Activated CD8-positive, alpha-beta memory T cell treated with anti-CD3 and anti-CD28 coated beads, Interleukin-2, amount 50 U/mL, for 24 hours (primary cell): ENCODE measurements around the gene CCDC73.

Experiments
- DNase-seq: peaks from one replicate; pipeline ENCODE4 v3.0.0-alpha.2; 2020; ENCODE audit errors: extremely low read depth

The CCDC73 gene

DNA sequence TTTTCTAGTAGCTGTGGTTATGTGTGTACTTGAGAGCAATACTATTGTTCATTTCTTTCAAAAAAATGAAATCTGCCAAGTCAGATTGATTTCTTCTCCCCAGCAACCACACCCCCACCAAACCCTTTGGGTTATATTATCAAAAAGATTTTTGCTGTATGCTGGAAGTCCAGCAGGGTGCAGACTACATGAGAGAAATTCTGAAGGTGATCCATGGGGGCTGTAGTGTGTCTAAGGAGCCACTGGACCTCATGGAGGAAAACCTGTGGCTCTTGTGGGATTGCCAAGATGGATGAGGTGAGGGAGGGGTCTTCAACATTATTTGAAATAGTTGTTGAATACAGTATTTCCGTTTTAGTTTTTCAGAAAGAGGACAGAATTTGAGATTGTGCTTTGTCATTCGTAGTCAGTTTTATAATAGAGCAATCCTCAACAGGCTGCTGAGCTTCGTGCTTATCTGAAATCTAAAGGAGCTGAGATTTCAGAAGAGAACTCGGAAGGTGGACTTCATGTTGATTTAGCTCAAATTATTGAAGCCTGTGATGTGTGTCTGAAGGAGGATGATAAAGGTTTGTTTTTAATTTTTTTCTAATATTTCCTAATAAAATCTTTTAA, 207.8 kb downstream of the CCDC73 start:
- DNase-seq, result no peak

DNA sequence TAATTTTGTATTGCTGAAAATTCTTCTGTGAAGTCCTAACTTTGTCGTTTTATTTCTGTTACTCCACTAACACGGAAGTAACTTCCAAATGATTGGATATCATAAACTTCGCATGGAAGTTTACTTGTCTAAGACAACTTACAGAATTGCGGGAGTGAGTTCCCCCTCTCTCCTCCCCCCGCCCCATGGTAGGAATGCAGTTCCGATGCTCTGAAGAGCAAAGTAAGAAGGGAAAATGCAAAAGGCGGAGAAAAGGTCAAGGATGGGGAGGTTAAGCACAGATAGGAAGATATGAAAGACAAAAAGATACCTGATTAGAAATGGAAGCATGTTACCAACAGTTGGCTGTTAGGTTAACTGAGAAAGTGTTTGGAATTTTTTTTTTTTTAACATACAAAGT, 209.5 kb downstream of the CCDC73 start:
- no peak for DNase-seq

DNA sequence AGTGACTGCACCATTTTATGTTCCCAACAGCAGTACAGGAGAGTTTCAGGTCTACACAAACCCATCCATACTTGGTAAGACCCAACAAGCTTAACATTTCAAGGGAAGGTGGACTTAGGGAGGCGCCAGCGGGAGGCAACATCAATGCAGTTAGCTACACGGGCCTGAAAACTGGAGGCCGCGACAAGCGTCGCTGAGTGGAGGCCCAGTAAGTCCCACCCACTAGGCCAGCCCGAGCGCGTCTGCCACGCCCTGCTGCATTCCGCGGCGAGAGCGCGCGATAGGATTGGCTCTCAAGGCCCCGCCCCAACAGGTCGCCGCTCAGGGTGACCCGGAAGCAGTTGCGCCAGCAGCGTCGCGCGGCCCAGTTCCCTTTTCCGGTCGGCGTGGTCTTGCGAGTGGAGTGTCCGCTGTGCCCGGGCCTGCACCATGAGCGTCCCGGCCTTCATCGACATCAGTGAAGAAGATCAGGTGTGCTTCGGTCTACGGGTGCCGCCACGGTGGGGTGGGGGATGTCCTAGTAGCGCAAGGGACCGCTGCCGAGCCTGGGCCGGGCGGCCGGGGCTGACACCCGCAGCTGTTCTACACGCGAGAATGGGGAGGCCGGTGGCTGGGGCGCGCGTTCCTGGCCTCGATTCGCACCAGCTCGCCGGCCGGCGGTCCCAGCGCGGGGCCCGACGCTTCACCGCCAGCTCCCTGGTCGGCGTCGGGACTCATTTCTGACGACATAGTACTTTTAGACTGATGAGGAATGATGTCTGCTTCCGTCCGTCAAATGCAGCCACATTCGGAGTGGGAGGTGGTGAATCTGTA, 210.8 kb downstream of the CCDC73 start, which contains the start of gene EIF3M:
Gene EIF3M (plus strand): TSS at position 373 of the 813 bp plus-strand sequence. CDS start 57 bp downstream, at position 430.
- peak; percentile 90 for DNase-seq

DNA sequence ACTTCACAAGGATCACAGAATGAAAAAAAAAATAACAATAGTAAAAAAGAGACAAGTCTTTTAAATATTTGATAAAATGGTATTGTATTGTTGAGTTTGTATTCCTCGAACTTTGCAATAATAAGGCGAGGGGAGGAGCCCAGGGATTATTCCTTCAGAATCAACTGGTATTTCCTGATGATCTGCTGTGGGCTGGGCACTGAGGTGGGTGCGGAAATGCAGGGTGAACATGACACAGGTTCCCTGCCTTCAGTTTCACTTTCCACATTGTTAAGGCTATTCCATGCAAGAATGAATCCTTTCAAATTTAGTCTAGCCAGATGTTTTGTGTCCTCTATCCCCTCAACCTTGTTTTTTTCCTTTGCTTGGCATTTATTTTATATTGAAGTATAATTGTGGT, 212.9 kb downstream of the CCDC73 start:
- DNase-seq, result no peak

DNA sequence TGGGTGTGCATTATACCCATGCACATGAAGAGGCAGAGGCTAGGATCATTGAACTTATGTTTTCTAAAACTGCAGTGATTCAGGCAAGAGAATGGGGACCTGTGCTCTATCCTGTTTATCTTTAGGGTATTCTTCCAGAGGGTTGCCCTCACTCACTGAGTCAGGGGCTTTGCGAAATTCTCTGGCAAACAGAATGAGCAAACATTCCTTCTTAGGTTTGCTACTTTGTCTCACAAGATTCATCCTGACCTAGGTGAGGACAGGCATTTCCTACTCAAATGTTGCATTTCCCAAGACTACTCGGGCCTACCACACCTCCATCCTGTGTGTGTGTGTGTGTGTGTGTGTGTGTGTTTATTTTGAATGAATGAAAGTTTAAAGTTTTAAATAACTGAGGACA, 213.5 kb downstream of the CCDC73 start:
- no peak for DNase-seq

DNA sequence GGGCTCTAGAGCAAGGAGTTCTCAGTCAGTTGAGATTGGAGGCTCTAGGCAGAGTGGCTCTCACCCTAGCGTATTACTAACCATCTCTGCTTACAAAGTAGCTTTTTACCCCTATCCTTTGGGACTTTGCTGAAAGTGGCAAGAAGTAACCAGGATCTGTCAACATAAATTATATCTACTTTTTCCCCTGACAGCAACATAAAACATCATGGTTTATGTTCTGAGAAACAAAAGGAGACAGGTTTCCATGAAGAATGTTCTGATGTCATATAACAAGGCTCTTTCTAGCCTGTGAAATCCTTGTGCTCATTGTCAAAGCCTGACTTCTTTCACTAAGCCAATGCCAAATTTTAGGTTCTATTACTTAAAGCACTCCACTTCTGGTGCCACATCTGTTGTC, 218.0 kb downstream of the CCDC73 start:
- no peak for DNase-seq

DNA sequence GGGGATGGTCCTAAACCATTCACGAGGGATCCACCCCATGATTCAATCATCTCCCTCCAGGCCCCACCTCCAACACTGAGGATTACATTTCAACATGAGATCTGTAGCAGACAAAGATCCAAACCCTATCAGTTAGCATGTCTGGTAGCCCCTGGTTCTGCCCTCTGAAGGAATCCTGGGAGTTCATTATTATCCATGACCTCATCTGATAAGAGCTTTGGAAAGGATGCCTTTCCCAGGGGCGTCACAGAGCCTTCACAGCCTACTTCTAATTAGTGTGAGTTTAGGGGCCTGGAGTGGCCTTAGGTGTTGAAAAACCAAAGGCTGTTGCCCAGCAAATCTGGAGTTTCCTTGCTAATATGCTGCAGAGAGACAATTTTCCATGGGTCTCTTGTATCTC, 219.4 kb downstream of the CCDC73 start:
- DNase-seq, result no peak

DNA sequence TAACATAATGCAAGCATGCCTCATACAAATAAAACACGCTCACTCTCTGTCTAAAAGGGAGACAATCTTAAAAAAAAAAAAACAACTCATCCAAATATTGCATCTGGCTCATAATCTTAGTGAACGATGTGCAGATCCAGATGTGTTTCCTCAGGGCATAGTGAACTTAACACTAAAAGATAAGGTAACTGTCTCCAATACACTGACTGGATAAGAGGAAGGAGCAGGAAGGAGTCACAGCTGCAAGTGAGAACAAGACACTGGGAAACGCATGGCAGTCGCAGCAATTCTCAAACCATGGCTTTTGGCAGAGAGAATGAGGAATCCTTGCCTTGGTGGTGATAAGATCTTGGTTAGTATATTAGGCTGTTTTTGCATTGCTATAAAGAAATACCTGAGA, 220.0 kb downstream of the CCDC73 start:
- DNase-seq, result no peak

DNA sequence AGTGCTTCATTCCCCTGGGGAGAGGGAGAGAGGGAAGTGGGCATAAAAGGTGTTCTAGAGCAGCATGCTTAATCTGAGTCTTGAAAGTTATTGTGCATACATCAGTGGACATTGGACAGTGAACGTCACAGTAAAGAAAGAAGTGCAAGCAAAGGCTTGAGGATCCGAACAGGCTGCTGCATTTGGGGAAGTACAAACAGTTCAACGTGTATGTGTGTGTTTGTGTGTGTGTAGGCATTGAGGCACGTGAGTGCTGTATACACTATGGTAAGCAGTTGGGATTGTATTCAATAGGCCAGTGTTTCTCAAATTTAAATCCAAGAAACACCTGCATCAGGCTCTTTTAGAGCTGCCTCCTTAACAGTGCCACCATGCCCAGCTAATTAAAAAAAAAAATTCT, 221.2 kb downstream of the CCDC73 start:
- DNase-seq, result no peak

DNA sequence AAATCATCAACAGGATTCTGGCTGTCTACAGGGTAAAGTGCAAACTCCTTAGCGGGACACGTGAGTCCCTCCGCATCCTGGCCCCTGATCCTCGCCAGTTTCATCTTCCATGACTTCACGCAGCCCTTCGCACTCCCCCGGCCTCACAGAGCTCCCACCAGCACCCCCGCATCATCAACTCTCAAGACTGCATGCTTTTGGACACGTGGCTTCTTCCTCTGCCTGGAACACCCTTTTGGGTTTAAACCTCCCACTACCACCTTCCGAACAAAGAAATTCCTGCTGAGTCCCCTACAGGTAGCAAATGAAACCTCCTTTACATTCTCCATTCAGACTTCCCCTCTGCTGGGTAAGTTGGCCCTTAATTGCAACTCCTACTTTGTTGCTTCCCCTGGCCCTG, 223.4 kb downstream of the CCDC73 start:
- no peak for DNase-seq

DNA sequence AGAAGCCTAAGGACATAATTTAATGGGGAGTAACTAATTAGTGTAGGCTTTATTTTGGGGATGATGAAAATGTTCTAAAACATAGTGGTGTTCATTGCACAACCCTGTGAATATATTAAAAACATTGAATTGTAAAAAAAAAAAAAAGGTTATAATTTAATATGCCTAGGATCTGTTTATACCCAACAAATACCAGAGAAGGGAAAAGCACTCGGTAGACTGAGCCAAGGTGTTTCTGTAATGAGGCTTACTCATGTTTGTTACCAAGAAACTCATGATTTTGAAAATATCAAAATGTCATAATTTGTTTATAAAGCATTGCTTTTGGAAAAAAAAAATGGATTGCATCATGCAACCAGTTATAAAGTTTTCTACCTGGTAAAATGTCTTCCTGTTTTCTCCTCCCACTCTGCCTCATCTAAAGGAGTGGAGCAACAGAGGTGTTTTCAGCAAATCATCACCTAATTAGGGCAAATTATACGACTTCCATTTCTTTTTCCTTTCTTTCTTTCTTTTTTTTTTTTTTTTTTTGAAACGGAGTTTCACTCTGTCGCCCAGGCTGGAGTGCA, 225.1 kb downstream of the CCDC73 start:
- DNase-seq, result no peak

DNA sequence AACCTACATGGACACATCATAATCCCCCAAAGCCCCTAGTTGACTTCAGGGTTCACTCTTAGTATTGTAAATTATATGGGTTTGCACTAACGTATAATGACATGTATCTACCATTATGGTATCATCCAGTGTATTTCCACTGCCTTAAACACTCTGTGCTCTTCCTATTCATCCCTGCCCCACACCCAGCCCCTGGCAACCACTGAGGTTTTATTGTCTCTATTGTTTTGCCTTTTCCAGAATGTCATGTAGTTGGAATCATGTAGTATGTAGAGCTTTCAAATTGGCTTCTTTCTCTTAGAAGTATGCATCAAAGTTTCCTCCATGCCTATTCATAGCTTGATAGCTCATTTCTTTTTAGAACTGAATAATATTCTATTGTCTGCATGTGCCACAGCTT, 227.3 kb downstream of the CCDC73 start:
- DNase-seq, result no peak

DNA sequence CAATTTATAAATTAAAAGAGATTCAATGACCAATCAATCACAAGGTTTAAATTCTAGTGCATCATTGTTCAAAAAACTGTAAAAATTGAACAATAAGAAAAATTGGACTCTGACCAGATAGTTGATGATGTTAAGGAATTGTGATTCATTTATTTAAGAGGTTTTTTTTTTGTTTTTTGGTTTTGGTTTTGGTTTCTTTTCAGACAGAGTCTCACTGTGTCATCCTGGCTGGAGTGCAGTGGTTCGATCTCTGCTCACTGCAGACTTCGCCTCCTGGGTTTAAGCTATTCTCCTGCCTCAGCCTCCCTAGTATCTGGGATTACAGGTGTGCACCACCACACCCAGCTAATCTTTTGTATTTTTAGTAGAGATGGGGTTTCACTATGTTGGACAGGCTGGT, 227.9 kb downstream of the CCDC73 start:
- DNase-seq, result no peak

DNA sequence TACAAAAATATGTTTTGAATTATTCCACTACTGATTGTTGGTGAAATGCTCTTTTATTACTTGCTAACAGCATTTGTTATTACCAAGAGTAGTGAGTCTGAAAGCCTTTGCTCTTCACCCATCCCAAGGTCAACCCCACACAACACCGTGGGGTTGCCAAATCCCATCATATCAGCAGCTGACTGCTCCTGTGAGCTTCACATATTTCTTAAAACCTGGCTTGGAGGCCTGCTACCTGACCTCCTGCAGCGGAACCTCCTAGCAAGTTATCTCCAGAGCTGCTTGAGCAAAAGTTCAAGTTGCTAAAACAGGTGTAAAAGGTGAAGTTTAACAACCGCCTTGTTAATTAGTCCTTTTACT, 230.9 kb downstream of the CCDC73 start:
- DNase-seq, result no peak

DNA sequence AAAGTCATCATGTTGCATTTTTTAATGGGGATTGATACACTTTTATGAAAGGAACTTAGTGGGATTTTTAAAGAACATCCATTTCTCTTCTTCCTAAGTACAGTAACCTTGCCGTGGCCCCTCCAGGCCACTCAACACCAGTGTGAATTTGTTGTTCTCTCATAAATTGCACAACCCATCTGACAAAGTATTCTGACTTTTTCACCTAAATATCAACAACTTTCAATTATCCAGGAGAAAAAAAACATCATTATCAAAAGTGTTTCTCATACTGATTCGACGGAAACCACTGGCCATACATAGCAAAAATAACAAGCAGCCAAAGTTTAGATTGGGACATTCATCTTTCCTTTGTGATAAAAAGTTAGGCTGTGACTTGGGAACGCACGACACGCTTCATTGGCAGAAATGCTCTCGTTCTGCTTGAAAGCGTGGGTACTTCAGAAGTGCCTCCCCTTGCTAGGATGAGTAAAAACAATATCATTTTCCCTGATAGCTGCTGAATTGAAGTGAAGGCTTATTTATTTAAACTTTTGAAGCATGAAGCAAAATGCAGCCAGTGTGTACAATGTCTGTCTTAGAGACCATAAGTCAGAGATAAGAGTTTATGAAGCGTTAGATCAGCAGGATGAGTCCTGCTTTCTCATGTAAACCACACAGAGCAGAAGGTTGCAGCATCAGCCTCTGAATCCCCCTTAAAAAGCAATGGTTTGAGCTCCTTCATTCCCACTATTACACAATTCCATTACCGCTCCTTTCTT, 231.4 kb downstream of the CCDC73 start:
- no peak for DNase-seq

DNA sequence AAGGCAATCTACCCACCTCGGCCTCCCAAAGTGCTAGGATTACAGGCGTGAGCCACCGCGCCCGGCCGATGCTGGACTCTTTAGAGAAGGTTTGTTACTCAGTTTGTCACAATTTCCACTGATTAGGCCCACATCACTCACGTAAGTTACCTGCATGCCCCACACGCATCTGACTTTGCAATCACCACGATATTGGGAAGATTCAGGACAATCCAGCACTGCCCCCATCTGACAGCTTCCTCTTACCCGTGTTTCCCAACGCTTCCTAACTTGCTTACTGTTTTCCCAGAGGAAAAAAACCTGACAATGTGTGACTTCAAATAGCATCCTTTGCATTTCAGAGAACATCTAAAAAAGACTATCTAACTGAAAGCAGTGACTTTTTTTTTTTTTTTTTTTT, 232.6 kb downstream of the CCDC73 start:
- no peak for DNase-seq

DNA sequence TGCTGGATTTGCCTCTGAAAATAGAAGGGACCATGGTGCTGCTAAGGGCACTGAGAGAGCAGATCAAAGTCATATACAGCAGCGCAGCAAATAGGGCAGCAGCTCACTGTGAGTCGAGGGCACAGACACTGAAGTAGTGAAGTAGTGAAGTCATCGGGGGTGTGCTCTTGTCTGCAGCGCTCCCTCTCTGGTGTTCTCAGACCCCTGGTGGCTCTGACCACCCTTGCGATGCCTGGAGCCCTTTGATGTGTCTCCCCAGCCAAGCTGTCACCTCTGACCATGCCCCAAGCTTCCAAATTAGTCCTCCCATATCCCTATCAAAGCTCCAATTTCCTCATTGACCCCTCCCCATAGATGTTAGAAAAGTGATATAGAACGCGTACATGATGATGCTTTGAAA, 238.6 kb downstream of the CCDC73 start:
- no peak for DNase-seq

DNA sequence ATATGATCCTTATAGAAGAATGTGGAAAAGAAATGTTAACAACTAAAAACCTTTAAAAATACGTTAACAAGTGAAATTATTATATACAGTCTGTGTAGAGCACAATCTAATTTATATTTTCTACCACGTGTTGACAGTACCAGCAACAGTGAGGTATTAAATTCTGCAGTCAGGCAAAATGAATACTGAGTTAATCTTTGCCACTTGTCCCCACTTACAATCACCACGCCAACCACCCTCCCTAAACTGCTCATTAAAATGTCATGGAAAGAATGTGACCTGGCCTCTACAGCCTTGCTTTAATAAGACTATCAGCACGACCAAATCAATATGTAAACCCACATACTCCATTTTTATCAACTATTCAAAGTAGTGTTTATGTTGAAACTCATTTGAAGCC, 239.4 kb downstream of the CCDC73 start:
- no peak for DNase-seq
